GM12864 (cell line): ENCODE data around the gene PSPC1.

Source experiments
- DNase-seq: peaks from one replicate; pipeline ENCODE4 v3.0.0-alpha.2; 2011; ENCODE audit warnings: low read depth
- H3K4me3 ChIP-seq: 2 replicates; pipeline ENCODE4 v1.5.1; 2011; ENCODE audit warnings: mild to moderate bottlenecking, low read depth, low read length, control low read depth
- CTCF ChIP-seq: IDR thresholded peaks from 2 replicates; pipeline ENCODE4 v1.5.1; 2011; ENCODE audit warnings: low read depth, mild to moderate bottlenecking, moderate library complexity, low read length, control low read depth, inconsistent platforms; ENCODE audit errors: missing control alignments

PSPC1 gene

GRCh38 chr13:19664481-19665230 is 118.1 kb downstream of the PSPC1 start:
- no peak for DNase-seq
- H3K4me3 ChIP-seq, result no peak overlapping the region
- TF ChIP-seq CTCF, result no peak

- TF ChIP-seq CTCF, result no peak
- no peak overlapping the region for H3K4me3 ChIP-seq
- no peak for DNase-seq
Measured at GRCh38 chr13:19663416-19663979, 119.2 kb downstream of the PSPC1 start.

- no peak for TF ChIP-seq CTCF
- H3K4me3 ChIP-seq, result no peak overlapping the region
- DNase-seq, result no peak
Measured at GRCh38 chr13:19661561-19661960, 121.2 kb downstream of the PSPC1 start.

- no peak for DNase-seq
- no peak for TF ChIP-seq CTCF
- H3K4me3 ChIP-seq, result no peak overlapping the region
Measured at GRCh38 chr13:19661126-19661525, 121.6 kb downstream of the PSPC1 start.

- TF ChIP-seq CTCF, result no peak
- no peak overlapping the region for H3K4me3 ChIP-seq
- no peak for DNase-seq
Measured at GRCh38 chr13:19658831-19659230, 123.9 kb downstream of the PSPC1 start.

GRCh38 chr13:19657872-19658591 is 124.7 kb downstream of the PSPC1 start:
- no peak overlapping the region for H3K4me3 ChIP-seq
- no peak for DNase-seq
- TF ChIP-seq CTCF, result no peak
